Lower leg skin (tissue), 4 donors: Measurements from ENCODE around the gene NCOR2. TPM values are rescaled to one million over a fixed set of nuclear protein-coding genes. Genes with fewer than 3 reads are reported as not detected.

Experiments
- DNase-seq, 2 donors: peaks; one replicate each; pipeline ENCODE4 v3.0.0-alpha.2; 2019; ENCODE audit warnings: low spot score in 2 of 2
- H3K4me3 ChIP-seq: fragments of 200-600 bp; sonication (generic); 2 replicates; pipeline ENCODE4 v1.5.1; 2017; ENCODE audit warnings: mild to moderate bottlenecking, low read depth; ENCODE audit not compliant: poor library complexity, severe bottlenecking
- CTCF ChIP-seq, 3 donors: fragments of 450-650 bp; IDR thresholded peaks; one replicate each; pipeline ENCODE4 v1.5.1; 2016; ENCODE audit warnings: antibody characterized with exemption in 3 of 3, mild to moderate bottlenecking in 3 of 3, moderate library complexity in 2 of 3
- POLR2A ChIP-seq, 2 donors: fragments of 450-650 bp; IDR thresholded peaks; one replicate each; pipeline ENCODE4 v1.6.1; 2016 to 2017; ENCODE audit warnings: antibody characterized with exemption in 2 of 2, mild to moderate bottlenecking in 1 of 2, moderate library complexity in 1 of 2
- WGBS, 2 donors: methylation state at CpG; one replicate each; pipeline ENCODE4 v1.1.5; 2018; 5-methylcytosine and 5-hydroxymethylcytosine counted together
- intact Hi-C: fragments of 100-400 bp; cut with DNase I; formaldehyde crosslinking; loops from one replicate; pipeline ENCODE4 v1.15.0; 2023; ENCODE audit warnings: low total_unique reads
- total RNA-seq, 4 donors: library from RNA; depleted of rRNA; stranded (reverse); fragments of >200 nt; gene quantifications; one replicate each; pipeline ENCODE4 v1.1.0, GENCODE V29; 2016

The NCOR2 gene
- total RNA-seq, 4 donors from 2014 or later: 92.1 to 262 (median 137) TPM

GRCh38 chr12:124611559-124612409 is 44.4 kb upstream of the NCOR2 start:
- intact Hi-C loops: no loop called here
- H3K4me3 ChIP-seq: no peak overlapping the region
- no peak for DNase-seq
- no peak for TF ChIP-seq CTCF (IDR thresholded peaks at IDR 0.05)
- no peak for TF ChIP-seq POLR2A (IDR thresholded peaks at IDR 0.05)
- WGBS, 2 donors: 85 to 89% methylated on average over 9 to 14 of the region's 15 CpGs

GRCh38 chr12:124610629-124611558 is 43.5 kb upstream of the NCOR2 start:
- TF ChIP-seq POLR2A (IDR thresholded peaks at IDR 0.05) (no peak), CTCF (IDR thresholded peaks at IDR 0.05) (no peak)
- DNase-seq: no peak
- WGBS, 2 donors: 80 to 86% methylated on average over 23 of the region's 23 CpGs
- no peak overlapping the region for H3K4me3 ChIP-seq
- intact Hi-C loops: no loop called here

GRCh38 chr12:124610021-124610612 is 42.7 kb upstream of the NCOR2 start:
- intact Hi-C loops: no loop called here
- 74 to 81% methylated on average over 9 of the region's 9 CpGs for WGBS, 2 donors
- DNase-seq: no peak
- TF ChIP-seq CTCF (IDR thresholded peaks at IDR 0.05) (no peak), POLR2A (IDR thresholded peaks at IDR 0.05) (no peak)
- H3K4me3 ChIP-seq: no peak overlapping the region

- TF ChIP-seq POLR2A (IDR thresholded peaks at IDR 0.05) (no peak), CTCF (IDR thresholded peaks at IDR 0.05) (no peak)
- no peak overlapping the region for H3K4me3 ChIP-seq
- intact Hi-C loops: no loop called here
- peak; percentile 76 to 97 for DNase-seq
- WGBS, 2 donors: 26 to 30% methylated on average over 29 to 31 of the region's 32 CpGs
Measured at GRCh38 chr12:124609041-124609989, 41.9 kb upstream of the NCOR2 start.

- H3K4me3 ChIP-seq: no peak overlapping the region
- DNase-seq: no peak
- 47 to 52% methylated on average over 10 of the region's 10 CpGs for WGBS, 2 donors
- intact Hi-C loops: no loop called here
- TF ChIP-seq POLR2A (IDR thresholded peaks at IDR 0.05) (no peak), CTCF (IDR thresholded peaks at IDR 0.05) (no peak)
Measured at GRCh38 chr12:124608450-124608870, 41.0 kb upstream of the NCOR2 start.
